H9 (cell line): ENCODE results near the gene UGT1A3. TPM values are rescaled to one million over a fixed set of nuclear protein-coding genes. Genes with fewer than 3 reads are reported as not detected.

Experiments
- DNase-seq: peaks from one replicate; pipeline ENCODE4 v3.0.0-alpha.2; 2017
- H2AFZ ChIP-seq: one replicate; pipeline ENCODE4 v1.6.1; 2013; ENCODE audit warnings: mild to moderate bottlenecking, low read length, control low read depth, moderate library complexity
- H2AK5ac ChIP-seq: 2 replicates; pipeline ENCODE4 v1.6.1; 2013; ENCODE audit warnings: low read length, control low read depth, mixed read lengths; ENCODE audit not compliant: insufficient read length
- H2BK120ac ChIP-seq: one replicate; pipeline ENCODE4 v1.6.1; 2013; ENCODE audit warnings: low read depth, mild to moderate bottlenecking, low read length, control low read depth, inconsistent platforms; ENCODE audit not compliant: poor library complexity, severe bottlenecking
- H2BK12ac ChIP-seq: 2 replicates; pipeline ENCODE4 v1.6.1; 2013; ENCODE audit warnings: low read length, control low read depth, mixed read lengths, low read depth; ENCODE audit not compliant: insufficient read length
- H2BK15ac ChIP-seq: 2 replicates; pipeline ENCODE4 v1.6.1; 2013; ENCODE audit warnings: low read depth, low read length, control low read depth
- H2BK20ac ChIP-seq: one replicate; pipeline ENCODE4 v1.6.1; 2013; ENCODE audit warnings: low read depth, mild to moderate bottlenecking, low read length, control low read depth, inconsistent platforms; ENCODE audit not compliant: poor library complexity, severe bottlenecking
- H2BK5ac ChIP-seq: 2 replicates; pipeline ENCODE4 v1.6.1; 2013; ENCODE audit warnings: low read length, control low read depth, mixed read lengths; ENCODE audit not compliant: insufficient read length
- H3K14ac ChIP-seq: 2 replicates; pipeline ENCODE4 v1.6.1; 2013; ENCODE audit warnings: low read length, control low read depth; ENCODE audit not compliant: insufficient read depth
- H3K18ac ChIP-seq: 2 replicates; pipeline ENCODE4 v1.6.1; 2013; ENCODE audit warnings: low read depth, mild to moderate bottlenecking, mixed read lengths, low read length, control low read depth; ENCODE audit not compliant: insufficient read length
- H3K23ac ChIP-seq: 2 replicates; pipeline ENCODE4 v1.6.1; 2013; ENCODE audit warnings: low read length, control low read depth, mixed read lengths, low read depth; ENCODE audit not compliant: insufficient read length
- H3K23me2 ChIP-seq: 2 replicates; pipeline ENCODE4 v1.6.1; 2013; ENCODE audit warnings: low read depth, mild to moderate bottlenecking, mixed read lengths, low read length, control low read depth; ENCODE audit not compliant: insufficient read length, poor library complexity, severe bottlenecking
- H3K27ac ChIP-seq: 2 replicates; pipeline ENCODE4 v1.5.1; 2013; ENCODE audit warnings: low read length, control low read depth, mixed read lengths, low read depth; ENCODE audit not compliant: insufficient read length
- H3K27me3 ChIP-seq: 2 replicates; pipeline ENCODE4 v1.6.1; 2013; ENCODE audit warnings: low read length, control low read depth, inconsistent platforms; ENCODE audit not compliant: insufficient read depth
- H3K4ac ChIP-seq: 2 replicates; pipeline ENCODE4 v1.6.1; 2013; ENCODE audit warnings: low read depth, mild to moderate bottlenecking, control low read depth, inconsistent platforms, low read length, moderate library complexity
- H3K4me1 ChIP-seq: 2 replicates; pipeline ENCODE4 v1.6.1; 2013; ENCODE audit warnings: low read length, control low read depth, inconsistent platforms; ENCODE audit not compliant: insufficient read depth
- H3K4me2 ChIP-seq: 2 replicates; pipeline ENCODE4 v1.6.1; 2013; ENCODE audit warnings: low read length, control low read depth, mixed read lengths; ENCODE audit not compliant: insufficient read length, insufficient read depth
- H3K56ac ChIP-seq: 2 replicates; pipeline ENCODE4 v1.6.1; 2013; ENCODE audit warnings: low read depth, mild to moderate bottlenecking, mixed read lengths, low read length, control low read depth; ENCODE audit not compliant: insufficient read length
- H3K79me1 ChIP-seq: 2 replicates; pipeline ENCODE4 v1.6.1; 2013; ENCODE audit warnings: low read depth, mild to moderate bottlenecking, moderate library complexity, low read length, control low read depth, inconsistent platforms; ENCODE audit not compliant: insufficient read depth, poor library complexity, severe bottlenecking
- H3K79me2 ChIP-seq: 2 replicates; pipeline ENCODE4 v1.6.1; 2013; ENCODE audit warnings: low read length, control low read depth, inconsistent platforms; ENCODE audit not compliant: insufficient read depth
- H3K9ac ChIP-seq: 2 replicates; pipeline ENCODE4 v1.6.1; 2013; ENCODE audit warnings: low read length, control low read depth, mixed read lengths; ENCODE audit not compliant: insufficient read length; ENCODE audit errors: extremely low read depth
- H3K9me3 ChIP-seq: one replicate; pipeline ENCODE4 v1.6.1; 2013; ENCODE audit warnings: low read depth, low read length, inconsistent platforms; ENCODE audit not compliant: control insufficient read depth
- H3T11ph ChIP-seq: one replicate; pipeline ENCODE4 v1.6.1; 2013; ENCODE audit warnings: mild to moderate bottlenecking, low read length, control low read depth, inconsistent platforms
- H4K20me1 ChIP-seq: one replicate; pipeline ENCODE4 v1.6.1; 2013; ENCODE audit not compliant: control insufficient read depth, insufficient read length, insufficient read depth
- H4K5ac ChIP-seq: 2 replicates; pipeline ENCODE4 v1.6.1; 2013; ENCODE audit warnings: low read depth, mild to moderate bottlenecking, mixed read lengths, low read length, control low read depth; ENCODE audit not compliant: insufficient read length
- H4K8ac ChIP-seq: replicated peaks from 2 replicates; pipeline ENCODE4 v1.6.1; 2013; ENCODE audit warnings: low read length, control low read depth, mixed read lengths, low read depth; ENCODE audit not compliant: insufficient read length
- H4K91ac ChIP-seq: 2 replicates; pipeline ENCODE4 v1.6.1; 2013; ENCODE audit warnings: low read depth, mild to moderate bottlenecking, moderate library complexity, mixed read lengths, low read length, control low read depth; ENCODE audit not compliant: insufficient read length
- H3K27ac Mint-ChIP-seq, 3 experiments: 2 replicates in 2 of 3; 3 replicates in 1 of 3; pipeline ENCODE4 v1.8.0; 2020 to 2021; ENCODE audit warnings: mixed read lengths in 3 of 3, mild to moderate bottlenecking in 1 of 3, moderate library complexity in 1 of 3
- H3K27me3 Mint-ChIP-seq: 2 replicates; pipeline ENCODE4 v1.8.0; 2021; ENCODE audit warnings: low read depth, mild to moderate bottlenecking, moderate library complexity, mixed read lengths
- H3K36me3 Mint-ChIP-seq, 3 experiments: 2 replicates in 2 of 3; 3 replicates in 1 of 3; pipeline ENCODE4 v1.8.0; 2020 to 2021; ENCODE audit warnings: low read depth in 3 of 3, mixed read lengths in 3 of 3; ENCODE audit not compliant: insufficient read depth in 1 of 3
- H3K4me1 Mint-ChIP-seq, 2 experiments: 2 replicates each; pipeline ENCODE4 v1.8.0; 2020; ENCODE audit warnings: mixed read lengths in 2 of 2
- H3K4me3 Mint-ChIP-seq, 2 experiments: 2 replicates in 1 of 2; 3 replicates in 1 of 2; pipeline ENCODE4 v1.8.0; 2020 to 2021; ENCODE audit warnings: mild to moderate bottlenecking in 2 of 2, mixed read lengths in 2 of 2, moderate library complexity in 1 of 2
- H3K9me3 Mint-ChIP-seq, 2 experiments: 2 replicates in 1 of 2; 3 replicates in 1 of 2; pipeline ENCODE4 v1.8.0; 2020; ENCODE audit warnings: mild to moderate bottlenecking in 2 of 2, mixed read lengths in 2 of 2, moderate library complexity in 1 of 2
- WGBS: extraction: QIAGEN DNeasy Blood & Tissue Kit; methylation state at CpG from one replicate; pipeline ENCODE4 v1.1.7; 2013; ENCODE audit warnings: missing lambda C conversion rate, low lambda C conversion rate, mixed read lengths; ENCODE audit not compliant: insufficient read length; ENCODE audit errors: extremely low coverage; 5-methylcytosine and 5-hydroxymethylcytosine counted together
- total RNA-seq: library from RNA; stranded (reverse); gene quantifications from 2 replicates; pipeline ENCODE4 v1.2.1, GENCODE V29; 2021
- TF ChIP-seq, protein P1 (sequence below): fragments of 200-600 bp; sonication (generic); conservative IDR thresholded peaks from 3 replicates; pipeline ENCODE4 v1.8.0; 2021; ENCODE audit warnings: antibody characterized with exemption, mild to moderate bottlenecking

The UGT1A3 gene
- total RNA-seq, 1 experiment from 2014 or later, result not detected

DNA sequence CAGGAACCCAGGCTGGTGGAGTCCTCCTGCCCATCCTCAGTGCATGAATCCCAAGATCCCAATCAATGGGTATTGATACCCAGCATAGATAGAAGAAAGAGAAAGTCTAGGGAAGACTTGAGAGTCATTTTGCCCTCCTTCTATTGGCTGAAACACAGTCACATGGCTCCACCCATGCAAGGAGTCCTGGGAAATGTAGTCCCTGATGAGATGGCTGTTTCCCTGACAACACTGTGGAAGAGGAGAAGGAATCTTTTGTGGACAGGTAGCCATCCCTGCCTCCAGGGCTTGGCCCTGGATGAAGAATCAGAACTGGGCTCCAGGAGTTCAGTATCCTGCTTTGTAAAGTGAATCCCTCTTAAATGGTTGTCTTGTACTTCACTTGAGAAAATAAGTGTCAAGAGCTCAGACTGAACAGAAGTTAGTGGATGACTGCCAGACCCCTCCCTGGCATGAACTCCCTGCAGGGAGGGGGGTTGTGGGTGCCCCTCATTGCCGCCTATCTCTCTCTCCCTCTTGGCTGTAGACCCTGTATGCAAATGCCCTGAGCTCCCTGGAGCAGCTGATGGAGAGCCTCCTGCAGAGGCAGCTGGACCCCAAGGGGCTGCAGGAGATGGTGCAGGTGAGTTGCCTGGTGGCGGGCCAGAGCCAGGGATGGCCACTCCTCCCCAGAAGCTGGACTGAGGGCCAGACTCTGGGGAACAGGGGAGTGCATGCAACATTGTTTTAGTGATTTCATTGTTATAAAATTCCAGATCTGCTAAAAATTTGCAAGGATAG, 85.4 kb downstream of the UGT1A3 start:
- no peaks in the 10 kb centered on the region for H3K79me1 ChIP-seq
- no peak overlapping the region for H3K4ac ChIP-seq
- no peak overlapping the region for H4K8ac ChIP-seq
- no peaks in the 10 kb centered on the region for H3K4me1 ChIP-seq
- no CpG with 5 or more reads among the region's 2 CpGs for WGBS
- no peak overlapping the region; the same call in 1 of the 2 replicates for H3K14ac ChIP-seq
- no peaks in the 10 kb centered on the region for H3K27me3 ChIP-seq
- H3K27me3 Mint-ChIP-seq, result peaks cover 12% of the 10 kb centered on the region
- no peak overlapping the region for H2BK20ac ChIP-seq
- H3K56ac ChIP-seq, result no peak overlapping the region
- no peaks in the 10 kb centered on the region for H3K36me3 Mint-ChIP-seq
- H3K27ac Mint-ChIP-seq, result no peak overlapping the region
- H3K9me3 ChIP-seq, result no peaks in the 10 kb centered on the region
- peak; percentile 34 for DNase-seq
- H3K79me2 ChIP-seq, result no peaks in the 10 kb centered on the region
- no peak overlapping the region for H2BK5ac ChIP-seq
- no peak overlapping the region for H3K9ac ChIP-seq
- H3K23ac ChIP-seq, result no peak overlapping the region
- H3K4me3 Mint-ChIP-seq, result no peak overlapping the region
- H4K91ac ChIP-seq, result no peak overlapping the region
- H3K18ac ChIP-seq, result no peak overlapping the region
- H3K27ac ChIP-seq, result no peak overlapping the region
- no peaks in the 10 kb centered on the region for H3K23me2 ChIP-seq
- H2AK5ac ChIP-seq, result no peak overlapping the region
- no peak overlapping the region for H4K5ac ChIP-seq
- no peaks in the 10 kb centered on the region for H4K20me1 ChIP-seq
- H2BK12ac ChIP-seq, result no peak overlapping the region
- H2BK15ac ChIP-seq, result no peak overlapping the region
- no peak overlapping the region for H2AFZ ChIP-seq
- TF ChIP-seq, protein P1, sequence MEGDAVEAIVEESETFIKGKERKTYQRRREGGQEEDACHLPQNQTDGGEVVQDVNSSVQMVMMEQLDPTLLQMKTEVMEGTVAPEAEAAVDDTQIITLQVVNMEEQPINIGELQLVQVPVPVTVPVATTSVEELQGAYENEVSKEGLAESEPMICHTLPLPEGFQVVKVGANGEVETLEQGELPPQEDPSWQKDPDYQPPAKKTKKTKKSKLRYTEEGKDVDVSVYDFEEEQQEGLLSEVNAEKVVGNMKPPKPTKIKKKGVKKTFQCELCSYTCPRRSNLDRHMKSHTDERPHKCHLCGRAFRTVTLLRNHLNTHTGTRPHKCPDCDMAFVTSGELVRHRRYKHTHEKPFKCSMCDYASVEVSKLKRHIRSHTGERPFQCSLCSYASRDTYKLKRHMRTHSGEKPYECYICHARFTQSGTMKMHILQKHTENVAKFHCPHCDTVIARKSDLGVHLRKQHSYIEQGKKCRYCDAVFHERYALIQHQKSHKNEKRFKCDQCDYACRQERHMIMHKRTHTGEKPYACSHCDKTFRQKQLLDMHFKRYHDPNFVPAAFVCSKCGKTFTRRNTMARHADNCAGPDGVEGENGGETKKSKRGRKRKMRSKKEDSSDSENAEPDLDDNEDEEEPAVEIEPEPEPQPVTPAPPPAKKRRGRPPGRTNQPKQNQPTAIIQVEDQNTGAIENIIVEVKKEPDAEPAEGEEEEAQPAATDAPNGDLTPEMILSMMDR, result no peak
- H3K4me2 ChIP-seq, result no peak overlapping the region
- H3K4me1 Mint-ChIP-seq, result no peaks in the 10 kb centered on the region
- no peak overlapping the region for H3T11ph ChIP-seq
- peaks cover 0 to 2% of the 10 kb centered on the region in 2 experiments; a peak in 1 of 5 replicates for H3K9me3 Mint-ChIP-seq
- H2BK120ac ChIP-seq, result no peak overlapping the region
